Transverse colon (tissue), 3 donors: ENCODE results near the gene APBB3.

Experiments
- POLR2A ChIP-seq: fragments of 450-650 bp; IDR thresholded peaks from one replicate; pipeline ENCODE4 v1.6.1; 2016; ENCODE audit warnings: antibody characterized with exemption, mild to moderate bottlenecking, moderate library complexity
- POLR2AphosphoS5 ChIP-seq, 3 donors: sonication (generic); formaldehyde crosslinking; IDR thresholded peaks; one replicate each; pipeline ENCODE4 v1.6.1; 2016; ENCODE audit warnings: antibody characterized with exemption in 3 of 3

DNA sequence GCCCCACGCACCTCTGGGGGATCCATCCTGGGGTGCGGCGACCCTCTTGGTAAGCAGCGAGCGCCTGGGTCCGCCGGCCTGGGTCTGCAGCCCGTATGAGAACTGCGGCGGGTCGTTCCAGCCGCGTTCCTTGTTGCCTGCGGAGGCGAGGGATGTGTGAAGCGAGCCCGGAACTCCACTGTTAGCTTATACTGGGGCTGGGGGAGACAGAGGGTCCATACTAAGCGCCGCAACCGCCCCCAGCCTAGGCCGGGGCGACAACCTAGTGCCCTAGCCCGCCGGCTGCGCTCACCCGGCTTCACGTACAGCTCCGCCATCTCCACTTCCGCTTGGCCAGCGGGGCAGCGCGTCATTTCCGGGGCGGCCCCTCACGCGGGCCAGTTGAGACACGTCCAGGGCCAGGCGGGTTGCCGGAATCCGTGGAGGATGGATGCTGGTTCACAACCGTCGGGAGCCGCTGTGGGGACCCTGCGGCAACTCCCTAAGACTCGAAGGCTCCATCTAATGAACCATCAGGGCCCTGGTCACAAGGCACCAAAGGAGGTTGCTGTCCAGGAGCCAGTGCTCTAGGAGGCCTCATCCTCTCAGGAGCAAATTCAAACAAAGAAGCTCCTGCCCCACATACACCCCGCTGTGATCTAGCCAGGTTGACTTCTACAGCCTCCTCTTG, 7.1 kb downstream of the APBB3 start, which contains the start of gene SRA1:
- TF ChIP-seq POLR2AphosphoS5 (IDR thresholded peaks at IDR 0.05) (peak; percentile 99), POLR2A (peak; percentile 96)
